Mesothelial cell of epicardium (in vitro differentiated cells): ENCODE measurements around the gene UBE2R2. TPM values are rescaled to one million over a fixed set of nuclear protein-coding genes. Genes with fewer than 3 reads are reported as not detected.

ENCODE experiments used
- DNase-seq, 2 experiments: peaks; one replicate each; pipeline ENCODE4 v3.0.0; 2021; ENCODE audit warnings: low spot score in 2 of 2; ENCODE audit not compliant: unreplicated experiment in 2 of 2
- H3K27ac Mint-ChIP-seq: 2 replicates; pipeline ENCODE4 v1.8.0; 2021; ENCODE audit warnings: mixed read lengths
- H3K27me3 Mint-ChIP-seq: 2 replicates; pipeline ENCODE4 v1.8.0; 2021; ENCODE audit warnings: low read depth, mixed read lengths
- H3K36me3 Mint-ChIP-seq: 2 replicates; pipeline ENCODE4 v1.8.0; 2021; ENCODE audit warnings: mixed read lengths
- H3K4me1 Mint-ChIP-seq: 2 replicates; pipeline ENCODE4 v1.8.0; 2021; ENCODE audit warnings: mixed read lengths
- H3K4me3 Mint-ChIP-seq: 2 replicates; pipeline ENCODE4 v1.8.0; 2021; ENCODE audit warnings: mild to moderate bottlenecking, moderate library complexity, mixed read lengths
- H3K9me3 Mint-ChIP-seq: 2 replicates; pipeline ENCODE4 v1.8.0; 2021; ENCODE audit warnings: mixed read lengths
- total RNA-seq: library from RNA; stranded (reverse); gene quantifications from 3 replicates; pipeline ENCODE4 v1.2.1, GENCODE V29; 2021
- TF ChIP-seq, protein P1 (sequence below): fragments of 200-600 bp; sonication (generic); IDR thresholded peaks from one replicate; pipeline ENCODE4 v1.5.0; 2021; ENCODE audit warnings: antibody characterized with exemption; ENCODE audit not compliant: unreplicated experiment

Gene UBE2R2
- total RNA-seq, 1 donor from 2014 or later = 59.9 TPM

DNA sequence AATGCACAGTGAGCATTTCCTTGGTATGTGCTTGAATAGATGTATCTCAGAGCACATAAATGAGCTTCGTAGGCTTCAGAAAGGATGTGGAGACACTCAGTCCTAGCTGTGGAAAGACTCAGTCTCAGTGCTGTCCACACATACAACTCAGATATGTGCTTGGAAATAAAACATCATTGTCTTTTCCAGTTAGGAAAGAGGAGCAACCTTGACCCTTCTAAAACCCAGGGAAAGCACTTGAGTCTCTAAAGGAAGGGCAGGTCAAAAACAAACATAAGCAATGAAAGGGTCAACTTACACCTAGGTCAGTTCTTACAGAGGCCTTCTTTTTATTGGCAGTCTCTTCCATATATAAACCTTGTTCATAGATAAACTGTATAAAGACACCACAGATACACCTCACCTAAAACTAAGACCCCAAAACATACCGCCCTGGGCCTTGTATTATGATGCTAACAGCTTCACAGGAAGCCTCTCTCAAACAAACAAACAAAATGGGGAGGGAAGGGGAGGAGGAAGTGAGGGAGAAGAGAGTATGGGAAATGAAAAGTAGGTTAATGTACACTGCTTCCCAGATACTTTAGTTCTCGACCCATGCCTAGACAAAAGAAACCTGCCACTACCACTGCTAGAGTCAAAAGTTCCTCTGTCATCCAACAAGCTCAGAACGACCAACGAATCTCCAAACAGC is 117.4 kb downstream of the UBE2R2 start:
- no peak overlapping the region for H3K4me3 Mint-ChIP-seq
- H3K36me3 Mint-ChIP-seq = peaks cover 56% of the 10 kb centered on the region
- TF ChIP-seq, protein P1, sequence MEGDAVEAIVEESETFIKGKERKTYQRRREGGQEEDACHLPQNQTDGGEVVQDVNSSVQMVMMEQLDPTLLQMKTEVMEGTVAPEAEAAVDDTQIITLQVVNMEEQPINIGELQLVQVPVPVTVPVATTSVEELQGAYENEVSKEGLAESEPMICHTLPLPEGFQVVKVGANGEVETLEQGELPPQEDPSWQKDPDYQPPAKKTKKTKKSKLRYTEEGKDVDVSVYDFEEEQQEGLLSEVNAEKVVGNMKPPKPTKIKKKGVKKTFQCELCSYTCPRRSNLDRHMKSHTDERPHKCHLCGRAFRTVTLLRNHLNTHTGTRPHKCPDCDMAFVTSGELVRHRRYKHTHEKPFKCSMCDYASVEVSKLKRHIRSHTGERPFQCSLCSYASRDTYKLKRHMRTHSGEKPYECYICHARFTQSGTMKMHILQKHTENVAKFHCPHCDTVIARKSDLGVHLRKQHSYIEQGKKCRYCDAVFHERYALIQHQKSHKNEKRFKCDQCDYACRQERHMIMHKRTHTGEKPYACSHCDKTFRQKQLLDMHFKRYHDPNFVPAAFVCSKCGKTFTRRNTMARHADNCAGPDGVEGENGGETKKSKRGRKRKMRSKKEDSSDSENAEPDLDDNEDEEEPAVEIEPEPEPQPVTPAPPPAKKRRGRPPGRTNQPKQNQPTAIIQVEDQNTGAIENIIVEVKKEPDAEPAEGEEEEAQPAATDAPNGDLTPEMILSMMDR = no peak
- H3K9me3 Mint-ChIP-seq = no peaks in the 10 kb centered on the region
- H3K27me3 Mint-ChIP-seq = no peaks in the 10 kb centered on the region
- H3K4me1 Mint-ChIP-seq = no peaks in the 10 kb centered on the region
- H3K27ac Mint-ChIP-seq = no peak overlapping the region
- no peak for DNase-seq

DNA sequence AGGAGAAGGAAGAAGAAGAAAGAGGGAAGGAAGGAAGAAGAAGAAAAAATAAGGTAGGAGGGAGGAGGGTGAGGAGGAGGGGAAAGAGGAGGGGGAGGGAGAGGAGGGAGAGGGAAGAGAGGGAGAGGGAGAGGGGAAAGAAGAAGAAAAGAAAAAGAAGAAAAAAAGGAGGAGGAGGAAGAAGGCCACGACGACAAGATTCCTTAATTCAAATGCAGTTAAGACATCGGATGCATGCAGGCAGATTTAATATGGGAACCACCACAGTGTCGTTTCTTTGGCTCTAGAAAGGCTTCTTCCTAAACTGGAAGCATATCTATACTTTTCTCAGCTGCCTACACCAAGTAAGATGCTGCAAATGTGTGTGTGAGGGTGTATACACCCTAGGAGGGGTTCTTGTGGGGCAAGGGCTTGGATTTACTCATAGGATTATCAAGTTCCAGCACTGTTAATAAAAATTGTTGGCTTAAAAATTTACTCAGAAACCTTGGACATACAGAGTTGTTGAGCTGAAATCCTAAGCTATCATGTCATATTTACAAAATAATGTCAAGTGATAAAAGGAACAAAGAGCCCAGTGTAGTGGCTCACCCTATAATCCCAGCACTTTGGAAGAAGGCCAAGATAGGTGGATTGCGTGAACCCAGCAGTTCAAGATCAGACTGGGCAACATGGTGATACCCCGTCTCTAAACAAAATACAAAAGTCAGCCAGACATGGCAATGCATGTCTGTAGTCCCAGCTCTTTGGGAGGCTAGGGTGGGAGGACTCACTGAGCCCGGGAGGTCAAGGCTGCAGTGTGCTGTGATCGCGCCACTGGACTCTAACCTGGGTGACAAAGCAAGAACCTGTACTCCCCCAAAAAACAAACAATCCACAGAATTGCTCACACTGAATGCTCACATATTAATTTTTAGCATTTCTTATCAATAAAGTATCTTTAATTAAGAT is 123.2 kb downstream of the UBE2R2 start:
- no peaks in the 10 kb centered on the region for H3K27me3 Mint-ChIP-seq
- H3K4me3 Mint-ChIP-seq = no peak overlapping the region
- DNase-seq = no peak
- TF ChIP-seq, protein P1 = no peak
- H3K4me1 Mint-ChIP-seq = no peaks in the 10 kb centered on the region
- H3K27ac Mint-ChIP-seq = no peak overlapping the region
- H3K36me3 Mint-ChIP-seq = peaks cover 49% of the 10 kb centered on the region
- no peaks in the 10 kb centered on the region for H3K9me3 Mint-ChIP-seq

DNA sequence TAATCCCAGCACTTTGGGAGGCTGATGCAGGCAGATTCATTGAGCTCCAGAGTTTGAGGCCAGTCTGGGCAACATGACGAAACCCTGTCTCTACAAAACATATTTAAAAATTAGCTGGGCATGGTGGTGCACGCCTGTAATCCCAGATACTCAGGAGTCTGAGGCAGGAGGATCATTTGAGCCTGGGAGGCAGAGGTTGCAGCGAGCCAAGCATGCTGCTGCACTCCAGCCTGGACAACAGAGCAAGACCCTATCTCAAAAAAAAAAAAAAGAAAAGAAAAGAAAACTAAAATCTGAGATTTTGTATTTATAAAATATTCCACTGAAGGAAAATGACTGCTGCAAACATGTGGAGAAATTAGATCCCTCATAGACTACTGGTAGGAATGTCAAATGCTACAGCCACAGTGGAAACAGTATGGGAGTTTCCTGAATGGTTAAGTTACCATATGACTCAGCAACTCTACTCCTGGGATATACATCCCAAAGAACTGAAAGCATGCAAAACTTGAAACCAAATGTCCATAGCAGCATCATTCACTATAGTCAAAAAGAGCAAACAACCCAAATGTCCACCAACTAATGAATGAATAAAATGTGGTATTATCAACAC is 125.6 kb downstream of the UBE2R2 start:
- H3K4me3 Mint-ChIP-seq = no peak overlapping the region
- no peak overlapping the region for H3K27ac Mint-ChIP-seq
- H3K27me3 Mint-ChIP-seq = no peaks in the 10 kb centered on the region
- peaks cover 48% of the 10 kb centered on the region for H3K36me3 Mint-ChIP-seq
- no peak for DNase-seq
- H3K9me3 Mint-ChIP-seq = no peaks in the 10 kb centered on the region
- TF ChIP-seq, protein P1 = no peak
- no peaks in the 10 kb centered on the region for H3K4me1 Mint-ChIP-seq

GRCh38 chr9:33943389-33943788 is 126.4 kb downstream of the UBE2R2 start:
- Mint-ChIP-seq H3K9me3 (no peaks in the 10 kb centered on the region), H3K4me1 (no peaks in the 10 kb centered on the region), H3K27me3 (no peaks in the 10 kb centered on the region), H3K4me3 (no peak overlapping the region), H3K36me3 (peaks cover 53% of the 10 kb centered on the region), H3K27ac (no peak overlapping the region)
- TF ChIP-seq, protein P1 = no peak
- DNase-seq = no peak

GRCh38 chr9:33946779-33947535 is 130.0 kb downstream of the UBE2R2 start:
- no peak overlapping the region for H3K4me3 Mint-ChIP-seq
- H3K27me3 Mint-ChIP-seq = no peaks in the 10 kb centered on the region
- DNase-seq = no peak
- H3K4me1 Mint-ChIP-seq = no peaks in the 10 kb centered on the region
- no peak overlapping the region for H3K27ac Mint-ChIP-seq
- peaks cover 51% of the 10 kb centered on the region for H3K36me3 Mint-ChIP-seq
- TF ChIP-seq, protein P1 = no peak
- H3K9me3 Mint-ChIP-seq = peaks cover 3% of the 10 kb centered on the region
